Lower leg skin (tissue), 3 donors: Measurements from ENCODE around the gene SLC4A8.

Source experiments
- POLR2A ChIP-seq, 2 donors: fragments of 450-650 bp; IDR thresholded peaks; one replicate each; pipeline ENCODE4 v1.6.1; 2016 to 2017; ENCODE audit warnings: antibody characterized with exemption in 2 of 2, mild to moderate bottlenecking in 1 of 2, moderate library complexity in 1 of 2
- TF ChIP-seq, protein P1 (sequence below), 3 donors: fragments of 450-650 bp; IDR thresholded peaks; one replicate each; pipeline ENCODE4 v1.5.1; 2016; ENCODE audit warnings: antibody characterized with exemption in 3 of 3, mild to moderate bottlenecking in 3 of 3, moderate library complexity in 2 of 3

DNA sequence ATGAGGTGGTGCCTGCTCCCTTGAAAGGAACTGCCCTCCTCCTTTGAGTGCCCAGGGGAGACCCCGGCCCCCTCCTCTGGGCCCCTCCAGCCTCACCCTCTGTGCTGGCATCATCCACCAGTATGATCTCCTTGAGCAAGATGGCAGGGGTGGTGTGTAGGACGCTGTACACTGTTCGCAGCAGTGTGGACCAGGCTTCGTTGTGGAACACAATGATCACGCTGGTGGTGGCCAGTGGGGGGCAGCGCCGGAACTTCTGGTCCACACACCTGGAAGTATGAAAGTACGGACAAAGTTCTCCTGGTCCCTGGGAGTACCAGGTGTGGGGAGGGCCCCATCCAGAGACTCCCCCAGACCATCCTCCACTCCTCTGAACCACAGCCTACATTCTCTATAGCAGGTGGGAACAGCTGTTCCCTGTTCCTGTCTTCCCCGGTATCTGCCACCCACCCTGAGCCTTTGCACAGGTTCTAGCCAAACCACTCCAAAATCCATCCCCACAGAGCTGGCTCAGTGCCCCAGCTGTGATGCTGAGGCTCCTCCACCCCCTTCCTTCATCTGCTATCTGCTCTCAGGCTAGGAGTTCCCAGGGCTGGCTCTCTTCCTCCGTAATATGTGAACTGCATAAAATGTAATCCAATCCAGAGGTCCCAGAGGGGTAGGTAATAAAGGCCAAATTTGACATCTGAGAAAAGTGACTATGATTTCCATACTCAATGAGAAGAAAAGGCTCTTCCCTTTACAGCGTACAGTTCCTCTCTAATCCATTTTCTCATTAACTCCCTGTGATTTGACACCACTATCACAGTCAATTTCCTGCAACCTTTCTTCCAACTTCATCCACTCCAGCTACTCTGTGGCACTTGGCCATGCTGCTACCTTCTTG lies 47.3 kb upstream of the SLC4A8 start:
- TF ChIP-seq, protein P1, sequence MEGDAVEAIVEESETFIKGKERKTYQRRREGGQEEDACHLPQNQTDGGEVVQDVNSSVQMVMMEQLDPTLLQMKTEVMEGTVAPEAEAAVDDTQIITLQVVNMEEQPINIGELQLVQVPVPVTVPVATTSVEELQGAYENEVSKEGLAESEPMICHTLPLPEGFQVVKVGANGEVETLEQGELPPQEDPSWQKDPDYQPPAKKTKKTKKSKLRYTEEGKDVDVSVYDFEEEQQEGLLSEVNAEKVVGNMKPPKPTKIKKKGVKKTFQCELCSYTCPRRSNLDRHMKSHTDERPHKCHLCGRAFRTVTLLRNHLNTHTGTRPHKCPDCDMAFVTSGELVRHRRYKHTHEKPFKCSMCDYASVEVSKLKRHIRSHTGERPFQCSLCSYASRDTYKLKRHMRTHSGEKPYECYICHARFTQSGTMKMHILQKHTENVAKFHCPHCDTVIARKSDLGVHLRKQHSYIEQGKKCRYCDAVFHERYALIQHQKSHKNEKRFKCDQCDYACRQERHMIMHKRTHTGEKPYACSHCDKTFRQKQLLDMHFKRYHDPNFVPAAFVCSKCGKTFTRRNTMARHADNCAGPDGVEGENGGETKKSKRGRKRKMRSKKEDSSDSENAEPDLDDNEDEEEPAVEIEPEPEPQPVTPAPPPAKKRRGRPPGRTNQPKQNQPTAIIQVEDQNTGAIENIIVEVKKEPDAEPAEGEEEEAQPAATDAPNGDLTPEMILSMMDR (IDR thresholded peaks at IDR 0.05): no peak
- no peak for TF ChIP-seq POLR2A (IDR thresholded peaks at IDR 0.05)
